GM12872 (cell line): Measurements from ENCODE around the gene ENOSF1.

Experiments used
- CTCF ChIP-seq: IDR thresholded peaks from 3 replicates; pipeline ENCODE4 v1.5.1; 2011; ENCODE audit warnings: low read depth, mild to moderate bottlenecking, low read length, moderate library complexity; ENCODE audit not compliant: insufficient read depth

Gene ENOSF1

GRCh38 chr18:683531-683930 is 28.9 kb downstream of the ENOSF1 start:
- TF ChIP-seq CTCF = no peak

- no peak for TF ChIP-seq CTCF
Measured at GRCh38 chr18:682833-683232, 29.6 kb downstream of the ENOSF1 start.

- TF ChIP-seq CTCF = no peak
Measured at GRCh38 chr18:681985-682384, 30.4 kb downstream of the ENOSF1 start.

GRCh38 chr18:680392-680791 is 32.0 kb downstream of the ENOSF1 start:
- TF ChIP-seq CTCF = no peak

GRCh38 chr18:679516-679915 is 32.9 kb downstream of the ENOSF1 start:
- TF ChIP-seq CTCF = no peak

GRCh38 chr18:678482-679182 is 33.8 kb downstream of the ENOSF1 start:
- TF ChIP-seq CTCF = no peak

- no peak for TF ChIP-seq CTCF
Measured at GRCh38 chr18:677951-678381, 34.5 kb downstream of the ENOSF1 start.
